Transverse colon (tissue), 4 donors: ENCODE measurements around the gene OR5AC2. TPM values are rescaled to one million over a fixed set of nuclear protein-coding genes. Genes with fewer than 3 reads are reported as not detected.

Experiments used
- DNase-seq: peaks from one replicate; pipeline ENCODE4 v3.0.0-alpha.2; 2019
- H3K27ac ChIP-seq, 4 donors: fragments of 200-600 bp; sonication (generic); 2 replicates each; pipeline ENCODE4 v1.5.1; 2016 to 2018; ENCODE audit warnings: inconsistent platforms in 4 of 4
- H3K27me3 ChIP-seq: fragments of 200-600 bp; sonication (generic); 2 replicates; pipeline ENCODE4 v1.5.1; 2017; ENCODE audit warnings: inconsistent platforms
- H3K36me3 ChIP-seq, 4 donors: fragments of 200-600 bp; sonication (generic); 2 replicates each; pipeline ENCODE4 v1.5.1; 2017 to 2019; ENCODE audit warnings: inconsistent platforms in 4 of 4
- H3K4me1 ChIP-seq, 4 donors: fragments of 200-600 bp; sonication (generic); 2 replicates each; pipeline ENCODE4 v1.5.1; 2017 to 2020; ENCODE audit warnings: inconsistent platforms in 4 of 4
- H3K4me3 ChIP-seq, 4 donors: fragments of 200-600 bp; sonication (generic); 1 replicate in 1 of 4; 2 replicates in 3 of 4; pipeline versions ENCODE4 v1.5.1 to v1.6.1; 2017 to 2019; ENCODE audit warnings: inconsistent platforms in 4 of 4
- H3K9me3 ChIP-seq, 2 donors: fragments of 200-600 bp; sonication (generic); 2 replicates each; pipeline ENCODE4 v1.5.1; 2017 to 2019; ENCODE audit warnings: inconsistent platforms in 2 of 2
- EP300 ChIP-seq: sonication (generic); formaldehyde crosslinking; IDR thresholded peaks from one replicate; pipeline ENCODE4 v1.6.1; 2017; ENCODE audit warnings: antibody characterized with exemption, low read depth
- POLR2A ChIP-seq: fragments of 450-650 bp; IDR thresholded peaks from one replicate; pipeline ENCODE4 v1.6.1; 2016; ENCODE audit warnings: antibody characterized with exemption, mild to moderate bottlenecking, moderate library complexity
- POLR2AphosphoS5 ChIP-seq, 3 donors: sonication (generic); formaldehyde crosslinking; IDR thresholded peaks; one replicate each; pipeline ENCODE4 v1.6.1; 2016; ENCODE audit warnings: antibody characterized with exemption in 3 of 3
- WGBS, 2 donors: methylation state at CpG; one replicate each; pipeline ENCODE4 v1.1.5; 2018; ENCODE audit warnings: low coverage in 1 of 2; 5-methylcytosine and 5-hydroxymethylcytosine counted together
- in situ Hi-C, 4 donors: fragments of 200-750 bp; cut with MboI; loops; one replicate each; pipeline versions ENCODE4 v1.15.0 to v1.15.1; 2017; ENCODE audit warnings: low sequenced_read_pairs in 3 of 4, low pct_ligation_motif_present in 1 of 4, low pct_unique_long_range_greater_than_20kb in 1 of 4
- intact Hi-C: fragments of 100-400 bp; cut with DNase I; formaldehyde crosslinking; loops from one replicate; pipeline ENCODE4 v1.15.1; 2023; ENCODE audit warnings: low total_unique reads
- total RNA-seq, 4 donors: library from RNA; depleted of rRNA; stranded (reverse); fragments of >200 nt; gene quantifications; one replicate each; pipeline ENCODE4 v1.1.0, GENCODE V29; 2016
- TF ChIP-seq, protein P1 (sequence below), 5 experiments: fragments of 200-600 bp in 3 of 5; fragments of 450-650 bp in 2 of 5; sonication (generic) in 3 of 5; IDR thresholded peaks; 1 replicate in 2 of 5; 2 replicates in 3 of 5; pipeline ENCODE4 v1.5.1; 2016 to 2017; ENCODE audit warnings: antibody characterized with exemption in 5 of 5, inconsistent platforms in 3 of 5, mild to moderate bottlenecking in 2 of 5, moderate library complexity in 1 of 5

Gene OR5AC2
- total RNA-seq, 4 donors from 2014 or later, result not detected

- no peak for DNase-seq
- intact Hi-C loops, result no loop called here
- Histone ChIP-seq H3K36me3 (no peaks in the 10 kb centered on the region), H3K4me1 (no peaks in the 10 kb centered on the region), H3K27ac (no peak overlapping the region), H3K4me3 (no peak overlapping the region), H3K9me3 (no peaks in the 10 kb centered on the region), H3K27me3 (no peaks in the 10 kb centered on the region)
- TF ChIP-seq EP300, result no peak
- TF ChIP-seq, protein P1, sequence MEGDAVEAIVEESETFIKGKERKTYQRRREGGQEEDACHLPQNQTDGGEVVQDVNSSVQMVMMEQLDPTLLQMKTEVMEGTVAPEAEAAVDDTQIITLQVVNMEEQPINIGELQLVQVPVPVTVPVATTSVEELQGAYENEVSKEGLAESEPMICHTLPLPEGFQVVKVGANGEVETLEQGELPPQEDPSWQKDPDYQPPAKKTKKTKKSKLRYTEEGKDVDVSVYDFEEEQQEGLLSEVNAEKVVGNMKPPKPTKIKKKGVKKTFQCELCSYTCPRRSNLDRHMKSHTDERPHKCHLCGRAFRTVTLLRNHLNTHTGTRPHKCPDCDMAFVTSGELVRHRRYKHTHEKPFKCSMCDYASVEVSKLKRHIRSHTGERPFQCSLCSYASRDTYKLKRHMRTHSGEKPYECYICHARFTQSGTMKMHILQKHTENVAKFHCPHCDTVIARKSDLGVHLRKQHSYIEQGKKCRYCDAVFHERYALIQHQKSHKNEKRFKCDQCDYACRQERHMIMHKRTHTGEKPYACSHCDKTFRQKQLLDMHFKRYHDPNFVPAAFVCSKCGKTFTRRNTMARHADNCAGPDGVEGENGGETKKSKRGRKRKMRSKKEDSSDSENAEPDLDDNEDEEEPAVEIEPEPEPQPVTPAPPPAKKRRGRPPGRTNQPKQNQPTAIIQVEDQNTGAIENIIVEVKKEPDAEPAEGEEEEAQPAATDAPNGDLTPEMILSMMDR (IDR thresholded peaks at IDR 0.05), result no peak
- no peak for TF ChIP-seq POLR2A
- no peak for TF ChIP-seq POLR2AphosphoS5 (IDR thresholded peaks at IDR 0.05)
- WGBS, 2 donors, result 9 to 19% methylated on average over 1 of the region's 1 CpG
- in situ Hi-C loops, result no loop called here
Measured at GRCh38 chr3:98073486-98073885, 13.5 kb upstream of the OR5AC2 start.

GRCh38 chr3:98095882-98096281 is 8.9 kb downstream of the OR5AC2 start:
- Histone ChIP-seq H3K36me3 (no peaks in the 10 kb centered on the region), H3K27me3 (no peaks in the 10 kb centered on the region), H3K4me1 (no peaks in the 10 kb centered on the region), H3K4me3 (no peak overlapping the region), H3K27ac (no peak overlapping the region), H3K9me3 (no peaks in the 10 kb centered on the region)
- 54% methylated on average over 5 of the region's 5 CpGs; no CpG with 5 or more reads in 1 of the 2 donors for WGBS, 2 donors
- in situ Hi-C loops (no loop called here), intact Hi-C loops (no loop called here)
- TF ChIP-seq POLR2AphosphoS5 (IDR thresholded peaks at IDR 0.05), result no peak
- no peak for TF ChIP-seq POLR2A
- no peak for TF ChIP-seq EP300
- TF ChIP-seq, protein P1 (IDR thresholded peaks at IDR 0.05), result no peak
- DNase-seq, result no peak

DNA sequence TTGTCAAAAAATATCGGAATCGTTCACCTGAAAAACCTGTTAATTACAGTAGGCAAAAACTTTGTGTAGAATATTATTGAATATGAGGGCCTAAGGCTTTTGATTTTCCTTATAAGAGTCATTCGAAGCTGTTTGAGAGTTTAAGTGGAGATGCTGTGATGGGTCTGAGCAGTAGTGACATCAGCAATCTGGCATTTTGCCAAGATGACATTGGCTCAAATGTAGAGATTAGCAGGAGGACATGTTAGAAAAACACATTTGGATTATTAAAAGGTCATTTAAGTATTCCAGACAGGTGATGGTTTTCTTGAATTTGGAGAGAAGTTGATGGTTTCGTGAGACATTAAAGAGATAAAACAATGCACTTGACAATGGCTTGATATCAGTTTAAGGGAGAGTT is 12.9 kb downstream of the OR5AC2 start:
- Histone ChIP-seq H3K27me3 (no peaks in the 10 kb centered on the region), H3K9me3 (no peaks in the 10 kb centered on the region), H3K4me1 (no peaks in the 10 kb centered on the region), H3K36me3 (no peaks in the 10 kb centered on the region), H3K27ac (no peak overlapping the region), H3K4me3 (no peak overlapping the region)
- no peak for TF ChIP-seq POLR2AphosphoS5 (IDR thresholded peaks at IDR 0.05)
- TF ChIP-seq POLR2A, result no peak
- no peak for TF ChIP-seq EP300
- TF ChIP-seq, protein P1 (IDR thresholded peaks at IDR 0.05), result no peak
- 71 to 78% methylated on average over 4 of the region's 4 CpGs for WGBS, 2 donors
- in situ Hi-C loops, result no loop called here
- intact Hi-C loops, result no loop called here
- no peak for DNase-seq

- in situ Hi-C loops, result no loop called here
- H3K9me3 ChIP-seq, result no peaks in the 10 kb centered on the region
- H3K4me1 ChIP-seq, result no peaks in the 10 kb centered on the region
- TF ChIP-seq POLR2AphosphoS5 (IDR thresholded peaks at IDR 0.05), result no peak
- no peak for TF ChIP-seq POLR2A
- TF ChIP-seq, protein P1 (IDR thresholded peaks at IDR 0.05), result no peak
- TF ChIP-seq EP300, result no peak
- no peak for DNase-seq
- intact Hi-C loops, result no loop called here
- no peaks in the 10 kb centered on the region for H3K27me3 ChIP-seq
- H3K4me3 ChIP-seq, result no peak overlapping the region
- no peaks in the 10 kb centered on the region for H3K36me3 ChIP-seq
- H3K27ac ChIP-seq, result no peak overlapping the region
- WGBS, 2 donors, result 33 to 47% methylated on average over 1 of the region's 1 CpG
Measured at GRCh38 chr3:98108162-98108561, 21.2 kb downstream of the OR5AC2 start.
